GM19239 (cell line): ENCODE data around the gene TTC28.

Experiments used
- DNase-seq: peaks from one replicate; pipeline ENCODE4 v3.0.0; 2011; ENCODE audit warnings: low spot score; ENCODE audit not compliant: insufficient read length
- FAIRE-seq: peaks from 2 replicates; lab custom pipeline; 2011; peaks lifted over from hg19 to GRCh38; lab: Jason Lieb, UNC

The TTC28 gene

GRCh38 chr22:28008056-28008455 is 671.6 kb downstream of the TTC28 start:
- no peak for DNase-seq
- FAIRE-seq: no peak

- no peak for FAIRE-seq
These were observed 673.4 kb downstream of the TTC28 start for GRCh38 chr22:28006271-28006670.

GRCh38 chr22:28005513-28005912 is 674.1 kb downstream of the TTC28 start:
- FAIRE-seq (no peak), DNase-seq (no peak)

More at GRCh38 chr22:28006271-28006670, 673.4 kb downstream of the TTC28 start:
- DNase-seq: no peak

GRCh38 chr22:28004021-28004420 is 675.6 kb downstream of the TTC28 start:
- no peak for DNase-seq
- FAIRE-seq: no peak

GRCh38 chr22:28002863-28003565 is 676.6 kb downstream of the TTC28 start:
- DNase-seq (no peak), FAIRE-seq (no peak)

GRCh38 chr22:28002181-28002700 is 677.4 kb downstream of the TTC28 start:
- FAIRE-seq (no peak), DNase-seq (no peak)

GRCh38 chr22:28001171-28001835 is 678.3 kb downstream of the TTC28 start:
- FAIRE-seq (no peak), DNase-seq (no peak)

GRCh38 chr22:28000361-28000760 is 679.3 kb downstream of the TTC28 start:
- no peak for DNase-seq
- FAIRE-seq: no peak

GRCh38 chr22:27999876-28000275 is 679.8 kb downstream of the TTC28 start:
- no peak for DNase-seq
- no peak for FAIRE-seq

GRCh38 chr22:27998511-27999410 is 680.9 kb downstream of the TTC28 start:
- FAIRE-seq (no peak), DNase-seq (no peak)

GRCh38 chr22:27997538-27997937 is 682.1 kb downstream of the TTC28 start:
- no peak for FAIRE-seq

GRCh38 chr22:27996981-27997380 is 682.7 kb downstream of the TTC28 start:
- DNase-seq (no peak), FAIRE-seq (no peak)

More at GRCh38 chr22:27997538-27997937, 682.1 kb downstream of the TTC28 start:
- no peak for DNase-seq

GRCh38 chr22:27996529-27996925 is 683.1 kb downstream of the TTC28 start:
- FAIRE-seq: no peak
- DNase-seq: no peak

- DNase-seq: no peak
- no peak for FAIRE-seq
These were observed 683.7 kb downstream of the TTC28 start for GRCh38 chr22:27995801-27996528.

- no peak for FAIRE-seq
- DNase-seq: no peak
These were observed 684.9 kb downstream of the TTC28 start for GRCh38 chr22:27994481-27995331.

GRCh38 chr22:27993774-27994350 is 685.8 kb downstream of the TTC28 start:
- no peak for DNase-seq
- FAIRE-seq: no peak

- FAIRE-seq (no peak), DNase-seq (no peak)
These were observed 686.4 kb downstream of the TTC28 start for GRCh38 chr22:27993201-27993635.

GRCh38 chr22:27992294-27993165 is 687.1 kb downstream of the TTC28 start:
- FAIRE-seq: no peak

More at GRCh38 chr22:27992294-27993165, 687.1 kb downstream of the TTC28 start:
- no peak for DNase-seq
